Lower leg skin (tissue), 4 donors: ENCODE data around the gene BBS2. TPM values are rescaled to one million over a fixed set of nuclear protein-coding genes. Genes with fewer than 3 reads are reported as not detected.

Source experiments
- DNase-seq, 2 donors: peaks; one replicate each; pipeline ENCODE4 v3.0.0-alpha.2; 2019; ENCODE audit warnings: low spot score in 2 of 2
- H3K4me3 ChIP-seq: fragments of 200-600 bp; sonication (generic); 2 replicates; pipeline ENCODE4 v1.5.1; 2017; ENCODE audit warnings: mild to moderate bottlenecking, low read depth; ENCODE audit not compliant: poor library complexity, severe bottlenecking
- CTCF ChIP-seq, 3 donors: fragments of 450-650 bp; IDR thresholded peaks; one replicate each; pipeline ENCODE4 v1.5.1; 2016; ENCODE audit warnings: antibody characterized with exemption in 3 of 3, mild to moderate bottlenecking in 3 of 3, moderate library complexity in 2 of 3
- POLR2A ChIP-seq, 2 donors: fragments of 450-650 bp; IDR thresholded peaks; one replicate each; pipeline ENCODE4 v1.6.1; 2016 to 2017; ENCODE audit warnings: antibody characterized with exemption in 2 of 2, mild to moderate bottlenecking in 1 of 2, moderate library complexity in 1 of 2
- WGBS, 2 donors: methylation state at CpG; one replicate each; pipeline ENCODE4 v1.1.5; 2018; 5-methylcytosine and 5-hydroxymethylcytosine counted together
- intact Hi-C: fragments of 100-400 bp; cut with DNase I; formaldehyde crosslinking; loops from one replicate; pipeline ENCODE4 v1.15.0; 2023; ENCODE audit warnings: low total_unique reads
- total RNA-seq, 4 donors: library from RNA; depleted of rRNA; stranded (reverse); fragments of >200 nt; gene quantifications; one replicate each; pipeline ENCODE4 v1.1.0, GENCODE V29; 2016

Gene BBS2
- 100 to 1,000 TPM in 2 of 4 donors, 10 to 100 TPM in 2; 76.6 to 106 (median 92.4) TPM for total RNA-seq

GRCh38 chr16:56519459-56520250, at the start of gene BBS2:
BBS2 (minus strand) TSS chr16:56520024; CDS start chr16:56519862, 162 bp downstream.
- 0 to 1% methylated on average over 28 to 65 of the region's 65 CpGs for WGBS, 2 donors
- no peak for TF ChIP-seq CTCF (IDR thresholded peaks at IDR 0.05)
- TF ChIP-seq POLR2A (IDR thresholded peaks at IDR 0.05), result no peak
- DNase-seq, result peak; percentile 83 to 97
- intact Hi-C loops, result loop anchor here (10.0 kb wide), 2 partner anchors 85 to 185 kb away; partner anchors contain the start of gene MT2A
- peak within 1 kb of the TSS; percentile 76 for H3K4me3 ChIP-seq

GRCh38 chr16:56564793-56565477, 45.1 kb upstream of the BBS2 start, which contains the start of gene MT4:
MT4 (plus strand) TSS chr16:56565073; CDS start chr16:56565129, 56 bp downstream.
- no peak for TF ChIP-seq CTCF (IDR thresholded peaks at IDR 0.05)
- no peak for TF ChIP-seq POLR2A (IDR thresholded peaks at IDR 0.05)
- no peak within 1 kb of the TSS for H3K4me3 ChIP-seq
- DNase-seq, result no peak
- 53 to 63% methylated on average over 10 to 12 of the region's 12 CpGs for WGBS, 2 donors
- intact Hi-C loops, result no loop called here

GRCh38 chr16:56561126-56561525, 41.3 kb upstream of the BBS2 start:
- WGBS, 2 donors, result 71 to 100% methylated on average over 1 of the region's 1 CpG
- intact Hi-C loops, result no loop called here
- TF ChIP-seq POLR2A (IDR thresholded peaks at IDR 0.05) (no peak), CTCF (IDR thresholded peaks at IDR 0.05) (no peak)
- no peak overlapping the region for H3K4me3 ChIP-seq
- no peak for DNase-seq

GRCh38 chr16:56560447-56560846, 40.6 kb upstream of the BBS2 start:
- no peak overlapping the region for H3K4me3 ChIP-seq
- TF ChIP-seq CTCF (IDR thresholded peaks at IDR 0.05) (no peak), POLR2A (IDR thresholded peaks at IDR 0.05) (no peak)
- 56 to 71% methylated on average over 1 of the region's 1 CpG for WGBS, 2 donors
- intact Hi-C loops, result no loop called here
- DNase-seq, result no peak

- no peak overlapping the region for H3K4me3 ChIP-seq
- intact Hi-C loops, result no loop called here
- no peak for DNase-seq
- WGBS, 2 donors, result 92 to 96% methylated on average over 4 of the region's 4 CpGs
- TF ChIP-seq POLR2A (IDR thresholded peaks at IDR 0.05) (no peak), CTCF (IDR thresholded peaks at IDR 0.05) (no peak)
Measured at GRCh38 chr16:56559109-56559508, 39.3 kb upstream of the BBS2 start.
